Measurements from ENCODE around the gene KCNN3. TPM values are rescaled to one million over a fixed set of nuclear protein-coding genes. Genes with fewer than 3 reads are reported as not detected.
A peak's percentile ranks its signal among the peaks of the same experiment; 100 is the strongest.

Gene KCNN3
- total RNA-seq, 6 donors from 2014 or later, result 2.7 to 6.6 (median 3.7) TPM

DNA sequence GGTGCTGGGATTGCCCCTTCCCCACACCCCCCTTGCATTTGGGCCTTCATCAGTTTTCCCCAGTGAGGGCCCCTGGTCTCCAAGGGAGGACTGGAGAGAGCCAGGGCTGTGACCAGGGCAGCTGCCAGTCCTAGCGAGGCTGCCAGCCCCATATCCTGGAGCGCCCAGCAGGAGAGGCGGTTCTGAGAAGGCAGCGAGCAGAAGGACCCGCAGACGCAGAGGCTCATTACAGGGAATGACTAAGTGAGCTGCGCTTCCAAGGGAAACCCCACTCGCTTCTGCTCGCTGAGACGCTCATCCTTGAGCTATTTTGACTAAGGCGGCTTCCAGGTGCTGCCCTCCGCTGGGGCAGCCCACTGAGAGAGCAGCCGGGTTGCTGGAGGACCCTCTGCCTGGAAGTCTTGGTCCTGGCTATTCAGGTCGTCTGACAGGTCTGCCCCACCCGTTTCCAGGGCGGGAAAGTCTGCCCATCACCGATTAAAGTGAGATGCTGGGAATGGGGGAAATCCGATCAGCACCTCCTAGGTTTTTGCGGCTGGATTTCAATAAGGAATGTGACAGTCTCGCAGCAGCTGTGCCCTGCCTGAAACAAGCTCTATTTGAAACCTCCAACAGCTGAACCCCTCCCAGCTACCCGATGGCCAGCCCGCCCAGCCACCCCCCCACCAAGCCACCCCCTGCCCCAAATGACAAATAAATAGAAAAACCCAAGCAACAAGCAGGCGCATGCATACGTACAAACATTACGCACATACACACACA is 2.8 kb downstream of the KCNN3 start:
- TF ChIP-seq POLR2A (IDR thresholded peaks at IDR 0.05), result no peak
- TF ChIP-seq, protein P1, sequence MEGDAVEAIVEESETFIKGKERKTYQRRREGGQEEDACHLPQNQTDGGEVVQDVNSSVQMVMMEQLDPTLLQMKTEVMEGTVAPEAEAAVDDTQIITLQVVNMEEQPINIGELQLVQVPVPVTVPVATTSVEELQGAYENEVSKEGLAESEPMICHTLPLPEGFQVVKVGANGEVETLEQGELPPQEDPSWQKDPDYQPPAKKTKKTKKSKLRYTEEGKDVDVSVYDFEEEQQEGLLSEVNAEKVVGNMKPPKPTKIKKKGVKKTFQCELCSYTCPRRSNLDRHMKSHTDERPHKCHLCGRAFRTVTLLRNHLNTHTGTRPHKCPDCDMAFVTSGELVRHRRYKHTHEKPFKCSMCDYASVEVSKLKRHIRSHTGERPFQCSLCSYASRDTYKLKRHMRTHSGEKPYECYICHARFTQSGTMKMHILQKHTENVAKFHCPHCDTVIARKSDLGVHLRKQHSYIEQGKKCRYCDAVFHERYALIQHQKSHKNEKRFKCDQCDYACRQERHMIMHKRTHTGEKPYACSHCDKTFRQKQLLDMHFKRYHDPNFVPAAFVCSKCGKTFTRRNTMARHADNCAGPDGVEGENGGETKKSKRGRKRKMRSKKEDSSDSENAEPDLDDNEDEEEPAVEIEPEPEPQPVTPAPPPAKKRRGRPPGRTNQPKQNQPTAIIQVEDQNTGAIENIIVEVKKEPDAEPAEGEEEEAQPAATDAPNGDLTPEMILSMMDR (IDR thresholded peaks at IDR 0.05), result no peak
- TF ChIP-seq EP300 (IDR thresholded peaks at IDR 0.05), result no peak
- no peak for TF ChIP-seq POLR2AphosphoS5 (IDR thresholded peaks at IDR 0.05)
- ATAC-seq (ENCODE audit: low FRiP score in 2 of 2), result no peak
- H3K27me3 ChIP-seq, result peaks cover 0 to 5% (median 2%) of the 10 kb centered on the region in 4 donors
- no peak overlapping the region for H3K27ac ChIP-seq
- no peaks in the 10 kb centered on the region for H3K9me3 ChIP-seq
- peak in 1 of 2 donors; percentile 37 for DNase-seq
- H3K36me3 ChIP-seq, result no peaks in the 10 kb centered on the region
- WGBS, 2 donors, result 17 to 72% methylated on average over 4 to 20 of the region's 25 CpGs
- peaks cover 12 to 38% (median 26%) of the 10 kb centered on the region in 4 donors for H3K4me1 ChIP-seq
- peak overlapping the region in 1 of 4 donors; percentile 47 for H3K4me3 ChIP-seq

DNA sequence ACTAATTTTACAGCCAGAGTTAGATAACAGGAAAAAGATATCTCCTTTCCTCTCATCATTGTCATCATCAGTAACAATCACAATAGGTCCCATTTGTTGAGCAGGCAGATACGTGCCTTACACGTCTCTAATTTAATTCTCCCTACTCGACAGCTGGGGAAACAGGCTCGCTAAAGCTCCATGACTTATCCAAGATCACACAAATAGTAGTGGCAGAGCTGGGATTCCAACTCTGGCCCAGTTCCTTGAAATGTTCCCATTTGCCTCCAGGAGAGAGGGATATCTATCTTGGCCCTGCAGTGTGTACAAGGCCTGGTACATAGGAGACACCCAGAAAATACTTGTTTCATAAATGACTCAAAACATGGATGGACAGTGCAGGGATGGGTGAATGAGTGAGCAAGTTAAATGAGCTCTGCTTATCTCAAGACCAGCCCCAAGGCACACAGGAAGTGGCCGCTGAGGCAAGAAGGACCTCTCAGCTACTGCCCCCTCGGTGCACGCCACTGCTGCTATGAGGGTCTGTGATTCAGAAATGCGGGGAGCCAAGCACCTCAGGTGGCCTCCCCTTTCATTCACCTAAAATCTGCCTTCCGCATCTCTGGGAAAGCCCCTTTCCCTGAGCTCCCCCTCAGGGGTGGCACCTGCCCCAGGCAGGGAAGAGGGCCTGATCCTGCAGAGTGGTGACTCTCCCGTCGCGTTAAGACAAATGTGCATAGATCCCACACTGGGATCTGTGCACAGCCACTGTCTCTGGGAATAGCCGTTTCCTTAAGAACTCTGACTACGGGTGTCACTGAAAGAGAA is 3.6 kb downstream of the KCNN3 start:
- no peak overlapping the region for H3K27ac ChIP-seq
- H3K36me3 ChIP-seq, result no peaks in the 10 kb centered on the region
- no peak for DNase-seq
- peaks cover 12 to 38% (median 26%) of the 10 kb centered on the region in 4 donors for H3K4me1 ChIP-seq
- no peaks in the 10 kb centered on the region for H3K9me3 ChIP-seq
- TF ChIP-seq POLR2AphosphoS5 (IDR thresholded peaks at IDR 0.05) (no peak), POLR2A (IDR thresholded peaks at IDR 0.05) (no peak), EP300 (IDR thresholded peaks at IDR 0.05) (no peak)
- TF ChIP-seq, protein P1 (IDR thresholded peaks at IDR 0.05), result no peak
- ATAC-seq (ENCODE audit: low FRiP score in 2 of 2), result no peak
- H3K4me3 ChIP-seq, result no peak overlapping the region
- peaks cover 0 to 5% (median 2%) of the 10 kb centered on the region in 4 donors for H3K27me3 ChIP-seq
- 82 to 87% methylated on average over 10 to 14 of the region's 14 CpGs for WGBS, 2 donors

DNA sequence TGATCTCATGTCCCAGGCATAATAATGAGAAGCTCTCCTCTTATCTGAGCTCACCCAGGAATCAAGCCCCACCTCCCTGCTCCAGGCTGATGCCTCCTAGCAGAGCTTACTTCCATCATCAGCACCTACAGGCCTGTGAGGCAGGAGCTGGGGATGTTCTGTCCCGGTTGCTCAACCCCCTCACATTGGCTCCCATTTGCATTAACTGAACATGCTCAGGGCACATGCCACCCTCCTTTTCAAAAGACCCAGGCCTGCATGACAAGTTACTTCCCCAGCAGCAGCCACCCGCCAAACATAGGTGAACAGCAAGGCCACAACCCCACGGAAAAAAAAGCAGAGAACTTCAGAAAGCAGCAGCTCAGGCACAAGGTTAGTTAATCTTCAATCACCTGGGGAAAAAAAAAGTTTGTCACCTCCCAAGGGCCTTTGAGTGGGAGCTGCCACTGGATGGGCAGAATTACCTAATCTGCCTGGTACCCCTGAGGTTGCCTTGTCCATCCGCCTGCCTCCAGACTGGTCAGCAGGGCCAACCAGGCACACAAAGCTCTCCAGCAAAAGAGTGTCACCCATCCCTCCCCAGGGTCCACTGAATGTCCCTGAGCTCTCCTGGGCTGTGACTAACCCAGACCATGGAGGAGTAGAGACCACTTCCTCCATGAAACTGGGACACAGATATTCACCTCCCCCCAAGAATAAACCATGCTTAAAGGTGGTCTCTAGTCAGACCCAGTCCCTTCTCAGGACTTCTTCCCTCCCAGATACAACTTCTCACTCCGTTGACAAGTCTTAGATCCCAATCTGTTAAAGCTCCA is 4.4 kb downstream of the KCNN3 start:
- ATAC-seq (ENCODE audit: low FRiP score in 2 of 2) (no peak), DNase-seq (no peak)
- no peak overlapping the region for H3K4me3 ChIP-seq
- no peaks in the 10 kb centered on the region for H3K9me3 ChIP-seq
- TF ChIP-seq, protein P1 (IDR thresholded peaks at IDR 0.05), result no peak
- TF ChIP-seq POLR2A (IDR thresholded peaks at IDR 0.05) (no peak), EP300 (IDR thresholded peaks at IDR 0.05) (no peak), POLR2AphosphoS5 (IDR thresholded peaks at IDR 0.05) (no peak)
- H3K4me1 ChIP-seq, result peaks cover 12 to 38% (median 26%) of the 10 kb centered on the region in 4 donors
- H3K27ac ChIP-seq, result no peak overlapping the region
- H3K27me3 ChIP-seq, result peaks cover 0 to 5% (median 2%) of the 10 kb centered on the region in 4 donors
- H3K36me3 ChIP-seq, result no peaks in the 10 kb centered on the region
- 75 to 80% methylated on average over 5 of the region's 5 CpGs for WGBS, 2 donors

DNA sequence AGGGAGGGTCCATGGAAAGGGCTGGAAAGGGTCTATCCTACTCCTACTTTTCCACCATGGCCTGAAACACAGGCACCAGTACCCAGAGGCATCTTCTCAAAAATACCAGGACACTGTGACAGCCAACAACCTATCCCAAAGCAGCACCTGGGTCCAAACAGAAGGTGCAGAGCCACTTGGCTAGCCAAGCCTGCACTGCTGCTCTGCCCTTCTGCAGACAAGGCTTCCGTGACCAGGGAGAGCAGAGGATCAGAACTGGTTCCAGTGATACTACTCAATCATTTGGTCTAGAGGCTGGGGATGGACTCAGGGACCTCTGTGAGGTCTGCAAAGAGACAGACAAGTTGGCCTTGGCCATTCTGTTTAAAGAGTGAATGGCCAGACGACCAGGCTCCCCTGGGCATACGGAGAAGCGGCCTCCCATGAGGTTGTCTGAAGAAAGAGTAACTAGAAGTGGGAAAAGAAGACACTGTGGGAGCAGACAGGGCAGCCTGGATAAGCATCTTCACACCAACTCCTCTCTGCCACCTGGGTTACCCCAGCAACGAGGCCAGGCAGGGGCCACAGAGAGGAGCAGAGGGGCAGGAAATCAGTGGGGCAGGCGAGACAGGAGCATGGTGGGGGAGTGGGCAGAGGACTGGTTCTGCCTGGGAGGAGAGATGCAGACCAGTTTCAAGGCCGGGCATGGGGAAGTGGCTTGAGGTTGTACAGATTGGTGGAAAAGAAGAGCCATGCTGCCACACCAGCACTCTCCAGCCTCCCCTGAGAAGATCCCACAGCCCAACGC is 5.7 kb downstream of the KCNN3 start:
- Histone ChIP-seq H3K4me3 (no peak overlapping the region), H3K27ac (no peak overlapping the region), H3K27me3 (peaks cover 0 to 3% (median 1%) of the 10 kb centered on the region in 4 donors), H3K9me3 (no peaks in the 10 kb centered on the region), H3K4me1 (peaks cover 5 to 26% (median 15%) of the 10 kb centered on the region in 4 donors), H3K36me3 (no peaks in the 10 kb centered on the region)
- WGBS, 2 donors, result 78 to 92% methylated on average over 7 to 8 of the region's 8 CpGs
- ATAC-seq (ENCODE audit: low FRiP score in 2 of 2) (no peak), DNase-seq (no peak)
- TF ChIP-seq POLR2AphosphoS5 (IDR thresholded peaks at IDR 0.05) (no peak), POLR2A (IDR thresholded peaks at IDR 0.05) (no peak), EP300 (IDR thresholded peaks at IDR 0.05) (no peak)
- TF ChIP-seq, protein P1 (IDR thresholded peaks at IDR 0.05), result no peak
